SK-N-SH treated with all-trans-retinoic acid at 6 μM for 48 hours (cell line): ENCODE results near the gene PTPRN2.

Experiments
- ATAC-seq: fragments of 200-7000 bp; cut with Tn5 transposase; 3 replicates; pipeline ENCODE4 v1.9.1; 2020; ENCODE audit warnings: mild to moderate bottlenecking, moderate library complexity
- ARNTL ChIP-seq: fragments of 450-650 bp; formaldehyde crosslinking; IDR thresholded peaks from 2 replicates; pipeline ENCODE4 v1.5.0; 2020; ENCODE audit warnings: low read depth, mild to moderate bottlenecking, moderate library complexity, borderline replicate concordance
- BACH2 ChIP-seq: fragments of 250-450 bp; sonication (Bioruptor Pico); IDR thresholded peaks from 2 replicates; pipeline ENCODE4 v1.9.0; 2021; ENCODE audit warnings: mild to moderate bottlenecking, borderline replicate concordance
- CREB5 ChIP-seq: fragments of 250-450 bp; sonication (Bioruptor Pico); IDR thresholded peaks from 2 replicates; pipeline ENCODE4 v1.5.1; 2020; ENCODE audit warnings: low read depth, mild to moderate bottlenecking, moderate library complexity
- CSDC2 ChIP-seq: fragments of 250-450 bp; sonication (Bioruptor Pico); IDR thresholded peaks from 2 replicates; pipeline ENCODE4 v1.5.0; 2020; ENCODE audit warnings: mild to moderate bottlenecking, moderate library complexity
- ESRRG ChIP-seq: fragments of 250-450 bp; sonication (Bioruptor Pico); IDR thresholded peaks from 2 replicates; pipeline ENCODE4 v1.6.1; 2021; ENCODE audit warnings: mild to moderate bottlenecking
- GLIS3 ChIP-seq: fragments of 250-450 bp; sonication (Bioruptor Pico); IDR thresholded peaks from 2 replicates; pipeline ENCODE4 v1.5.0; 2020; ENCODE audit warnings: mild to moderate bottlenecking, moderate library complexity
- ISL1 ChIP-seq: fragments of 250-450 bp; sonication (Bioruptor Pico); IDR thresholded peaks from 2 replicates; pipeline ENCODE4 v2.1.2; 2022; ENCODE audit warnings: mild to moderate bottlenecking, moderate library complexity
- OSR1 ChIP-seq: fragments of 250-450 bp; sonication (Bioruptor Pico); IDR thresholded peaks from 2 replicates; pipeline ENCODE4 v1.8.0; 2022; ENCODE audit warnings: moderate library complexity, mild to moderate bottlenecking, inconsistent platforms
- PATZ1 ChIP-seq: fragments of 250-450 bp; sonication (Bioruptor Pico); IDR thresholded peaks from 2 replicates; pipeline ENCODE4 v1.8.0; 2020; ENCODE audit warnings: mild to moderate bottlenecking, moderate library complexity, borderline replicate concordance
- POU6F1 ChIP-seq: fragments of 250-450 bp; sonication (Bioruptor Pico); IDR thresholded peaks from 2 replicates; pipeline ENCODE4 v1.8.0; 2021; ENCODE audit warnings: low read depth, mild to moderate bottlenecking, moderate library complexity, borderline replicate concordance
- PPARA ChIP-seq: fragments of 250-450 bp; sonication (Bioruptor Pico); IDR thresholded peaks from 2 replicates; pipeline ENCODE4 v1.5.0; 2020; ENCODE audit warnings: mild to moderate bottlenecking, borderline replicate concordance
- RARB ChIP-seq: fragments of 250-450 bp; sonication (Bioruptor Pico); IDR thresholded peaks from 2 replicates; pipeline ENCODE4 v1.8.0; 2021; ENCODE audit warnings: mild to moderate bottlenecking, moderate library complexity
- SNAI2 ChIP-seq: fragments of 250-450 bp; sonication (Bioruptor Pico); IDR thresholded peaks from 2 replicates; pipeline ENCODE4 v1.5.0; 2020; ENCODE audit warnings: mild to moderate bottlenecking, moderate library complexity
- TCF4 ChIP-seq: fragments of 250-450 bp; sonication (Bioruptor Pico); IDR thresholded peaks from 2 replicates; pipeline ENCODE4 v1.8.0; 2021; ENCODE audit warnings: mild to moderate bottlenecking, moderate library complexity, borderline replicate concordance
- TSHZ2 ChIP-seq: fragments of 250-450 bp; sonication (Bioruptor Pico); IDR thresholded peaks from 2 replicates; pipeline ENCODE4 v1.5.0; 2020; ENCODE audit warnings: mild to moderate bottlenecking, moderate library complexity
- ZC3H10 ChIP-seq: fragments of 250-450 bp; sonication (Bioruptor Pico); IDR thresholded peaks from 2 replicates; pipeline ENCODE4 v1.5.1; 2021; ENCODE audit warnings: mild to moderate bottlenecking, moderate library complexity
- ZFP3 ChIP-seq: fragments of 250-450 bp; sonication (Bioruptor Pico); IDR thresholded peaks from 2 replicates; pipeline ENCODE4 v1.5.0; 2020; ENCODE audit warnings: mild to moderate bottlenecking, moderate library complexity
- ZFP30 ChIP-seq: fragments of 450-650 bp; formaldehyde crosslinking; IDR thresholded peaks from 2 replicates; pipeline ENCODE4 v1.5.0; 2022; ENCODE audit warnings: mild to moderate bottlenecking, moderate library complexity
- ZNF565 ChIP-seq: fragments of 450-650 bp; formaldehyde crosslinking; conservative IDR thresholded peaks from 2 replicates; pipeline ENCODE4 v1.5.0; 2020; ENCODE audit warnings: low read depth, mild to moderate bottlenecking, moderate library complexity
- ZNF70 ChIP-seq: fragments of 450-650 bp; formaldehyde crosslinking; IDR thresholded peaks from 2 replicates; pipeline ENCODE4 v1.5.0; 2020; ENCODE audit warnings: mild to moderate bottlenecking, moderate library complexity

PTPRN2 gene

GRCh38 chr7:157890921-157891401 is 696.7 kb downstream of the PTPRN2 start (continued):
- TF ChIP-seq PATZ1 (CRISPR knock-in tag): no peak
- no peak for TF ChIP-seq CREB5

- no peak for TF ChIP-seq ZNF70 (CRISPR knock-in tag)
- no peak for TF ChIP-seq PPARA (CRISPR knock-in tag)
- no peak for TF ChIP-seq ARNTL (CRISPR knock-in tag)
- no peak for TF ChIP-seq OSR1
- no peak for TF ChIP-seq TCF4
- no peak for TF ChIP-seq ZFP3 (CRISPR knock-in tag)
- TF ChIP-seq TSHZ2 (CRISPR knock-in tag): no peak
- TF ChIP-seq GLIS3 (CRISPR knock-in tag): no peak
- TF ChIP-seq ISL1 (CRISPR knock-in tag): no peak
- no peak for TF ChIP-seq ZFP30 (CRISPR knock-in tag)
- no peak for TF ChIP-seq CREB5
- TF ChIP-seq RARB (CRISPR knock-in tag): no peak
- no peak for TF ChIP-seq ESRRG (CRISPR knock-in tag)
- TF ChIP-seq BACH2 (CRISPR knock-in tag): no peak
- no peak for TF ChIP-seq CSDC2
- TF ChIP-seq POU6F1 (CRISPR knock-in tag): no peak
- no peak for TF ChIP-seq SNAI2 (CRISPR knock-in tag)
- no peak for TF ChIP-seq PATZ1 (CRISPR knock-in tag)
- TF ChIP-seq, all 23 proteins: peak for 0
Observed at GRCh38 chr7:157889480-157889879, 698.1 kb downstream of the PTPRN2 start.

GRCh38 chr7:157888579-157888978 is 699.0 kb downstream of the PTPRN2 start:
- TF ChIP-seq ZC3H10 (CRISPR knock-in tag) (no peak), ARNTL (CRISPR knock-in tag) (no peak), POU6F1 (CRISPR knock-in tag) (no peak), ZNF70 (CRISPR knock-in tag) (no peak), ZNF565 (CRISPR knock-in tag) (no peak), ZFP3 (CRISPR knock-in tag) (no peak), ISL1 (CRISPR knock-in tag) (no peak)

More at GRCh38 chr7:157889480-157889879, 698.1 kb downstream of the PTPRN2 start:
- no peak for ATAC-seq

More at GRCh38 chr7:157888579-157888978, 699.0 kb downstream of the PTPRN2 start:
- no peak for ATAC-seq
